Kidney epithelial cell (primary cell): ENCODE results near the gene ANKRD33. TPM values are rescaled to one million over a fixed set of nuclear protein-coding genes. Genes with fewer than 3 reads are reported as not detected.

Experiments
- DNase-seq: peaks from one replicate; pipeline ENCODE4 v3.0.0-alpha.2; 2010; ENCODE audit warnings: low read depth
- H3K27me3 ChIP-seq: 2 replicates; pipeline ENCODE4 v1.6.0; 2011; ENCODE audit warnings: low read length; ENCODE audit not compliant: control insufficient read depth, insufficient read depth
- H3K36me3 ChIP-seq: 2 replicates; pipeline ENCODE4 v1.5.1; 2011; ENCODE audit warnings: low read length; ENCODE audit not compliant: control insufficient read depth, insufficient read depth
- H3K4me3 ChIP-seq: 2 replicates; pipeline ENCODE4 v1.5.1; 2011; ENCODE audit warnings: low read depth, mild to moderate bottlenecking, control low read depth, low read length
- total RNA-seq: library from RNA; depleted of rRNA; stranded (reverse); fragments of >200 nt; gene quantifications from 2 replicates; pipeline ENCODE4 v1.2.3, GENCODE V29; 2015
- TF ChIP-seq, protein P1 (sequence below): IDR thresholded peaks from 2 replicates; pipeline ENCODE4 v1.5.1; 2011; ENCODE audit warnings: mild to moderate bottlenecking, moderate library complexity, low read length, control low read depth, inconsistent platforms; ENCODE audit not compliant: insufficient read depth, poor library complexity, severe bottlenecking

Gene ANKRD33
- total RNA-seq, 1 donor from 2014 or later, result not detected

DNA sequence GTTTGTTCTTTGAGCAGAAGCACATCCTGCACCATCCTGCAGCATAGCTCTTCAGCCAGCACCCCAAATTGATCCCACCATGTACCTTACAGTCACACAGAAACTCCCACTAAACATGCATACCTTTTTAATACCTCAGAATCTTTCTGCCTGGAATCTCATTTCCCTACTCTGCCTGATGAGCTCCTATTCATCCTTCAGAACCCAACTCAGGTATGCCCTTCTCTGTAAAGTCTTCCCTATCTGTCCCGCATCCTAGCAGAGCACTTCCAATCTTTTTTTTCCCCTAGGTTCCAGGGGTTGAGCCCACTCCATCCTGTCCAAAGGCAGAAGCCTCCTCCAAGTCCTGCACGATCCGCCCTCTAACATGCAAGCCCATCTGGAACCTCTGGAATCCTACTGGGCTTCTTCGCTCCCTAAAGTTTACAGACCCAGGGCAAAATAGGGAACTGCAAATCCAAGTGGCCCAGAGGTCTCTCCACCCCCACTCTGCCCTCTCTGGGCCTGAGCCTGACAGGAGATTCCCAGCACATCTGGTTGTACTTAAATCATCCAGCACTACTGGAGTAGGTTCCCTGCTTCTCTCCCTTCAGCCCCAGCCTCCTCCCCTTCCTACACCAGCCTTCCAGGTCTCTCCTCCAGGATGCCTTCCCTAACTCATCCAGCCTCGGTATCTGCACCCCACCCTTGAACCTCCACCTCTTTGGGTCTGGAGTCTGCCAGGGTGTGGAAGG is 35.3 kb upstream of the ANKRD33 start:
- Histone ChIP-seq H3K27me3 (no peaks in the 10 kb centered on the region), H3K4me3 (no peak overlapping the region), H3K36me3 (no peaks in the 10 kb centered on the region)
- DNase-seq, result no peak
- TF ChIP-seq, protein P1, sequence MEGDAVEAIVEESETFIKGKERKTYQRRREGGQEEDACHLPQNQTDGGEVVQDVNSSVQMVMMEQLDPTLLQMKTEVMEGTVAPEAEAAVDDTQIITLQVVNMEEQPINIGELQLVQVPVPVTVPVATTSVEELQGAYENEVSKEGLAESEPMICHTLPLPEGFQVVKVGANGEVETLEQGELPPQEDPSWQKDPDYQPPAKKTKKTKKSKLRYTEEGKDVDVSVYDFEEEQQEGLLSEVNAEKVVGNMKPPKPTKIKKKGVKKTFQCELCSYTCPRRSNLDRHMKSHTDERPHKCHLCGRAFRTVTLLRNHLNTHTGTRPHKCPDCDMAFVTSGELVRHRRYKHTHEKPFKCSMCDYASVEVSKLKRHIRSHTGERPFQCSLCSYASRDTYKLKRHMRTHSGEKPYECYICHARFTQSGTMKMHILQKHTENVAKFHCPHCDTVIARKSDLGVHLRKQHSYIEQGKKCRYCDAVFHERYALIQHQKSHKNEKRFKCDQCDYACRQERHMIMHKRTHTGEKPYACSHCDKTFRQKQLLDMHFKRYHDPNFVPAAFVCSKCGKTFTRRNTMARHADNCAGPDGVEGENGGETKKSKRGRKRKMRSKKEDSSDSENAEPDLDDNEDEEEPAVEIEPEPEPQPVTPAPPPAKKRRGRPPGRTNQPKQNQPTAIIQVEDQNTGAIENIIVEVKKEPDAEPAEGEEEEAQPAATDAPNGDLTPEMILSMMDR, result no peak

DNA sequence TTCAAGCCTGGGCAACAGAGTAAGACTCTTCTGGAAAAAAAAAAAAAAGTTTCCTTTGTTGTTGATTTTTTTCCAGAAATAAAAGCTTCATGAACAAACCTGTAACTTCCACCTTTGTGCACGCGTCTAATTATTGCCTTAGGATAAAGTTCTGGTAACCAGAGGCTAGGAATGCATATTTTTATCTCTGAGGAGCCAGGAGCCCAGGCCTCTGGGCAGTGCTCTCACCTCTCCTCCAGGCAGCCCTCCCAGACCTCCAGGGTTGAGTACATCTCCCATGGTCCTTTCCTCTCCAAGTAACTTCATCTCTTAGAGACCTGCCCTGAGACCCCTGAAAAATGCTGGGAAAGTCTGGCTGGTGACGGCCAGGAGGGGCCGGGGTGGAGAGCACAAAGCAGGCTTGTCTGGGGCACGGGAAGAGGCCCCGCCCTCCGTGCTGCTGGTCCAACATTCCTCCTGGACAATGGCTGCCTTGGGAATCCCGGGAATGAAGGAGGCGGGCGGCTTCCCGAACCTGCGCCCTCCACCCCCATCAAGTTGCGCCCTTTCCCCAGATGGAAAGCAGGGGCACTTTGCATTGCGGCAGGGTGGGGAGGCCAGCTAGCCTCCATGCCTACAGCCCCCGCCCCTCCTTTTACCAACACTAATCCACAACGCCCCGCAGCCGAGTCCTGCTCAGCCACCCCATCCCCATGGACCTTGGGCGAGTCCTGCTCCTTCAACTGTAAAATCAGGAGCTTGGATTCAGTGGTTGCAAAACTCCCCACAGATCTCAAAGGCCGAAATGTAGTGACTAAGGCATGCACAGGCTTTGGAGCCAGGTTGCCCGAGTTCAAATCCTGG is 32.1 kb upstream of the ANKRD33 start:
- no peak for DNase-seq
- TF ChIP-seq, protein P1, result no peak
- H3K4me3 ChIP-seq, result peak overlapping the region; percentile 24
- no peaks in the 10 kb centered on the region for H3K36me3 ChIP-seq
- H3K27me3 ChIP-seq, result no peaks in the 10 kb centered on the region

GRCh38 chr12:51860986-51861385 is 26.9 kb upstream of the ANKRD33 start:
- TF ChIP-seq, protein P1, result no peak
- no peaks in the 10 kb centered on the region for H3K36me3 ChIP-seq
- H3K27me3 ChIP-seq, result no peaks in the 10 kb centered on the region
- no peak for DNase-seq
- H3K4me3 ChIP-seq, result no peak overlapping the region

DNA sequence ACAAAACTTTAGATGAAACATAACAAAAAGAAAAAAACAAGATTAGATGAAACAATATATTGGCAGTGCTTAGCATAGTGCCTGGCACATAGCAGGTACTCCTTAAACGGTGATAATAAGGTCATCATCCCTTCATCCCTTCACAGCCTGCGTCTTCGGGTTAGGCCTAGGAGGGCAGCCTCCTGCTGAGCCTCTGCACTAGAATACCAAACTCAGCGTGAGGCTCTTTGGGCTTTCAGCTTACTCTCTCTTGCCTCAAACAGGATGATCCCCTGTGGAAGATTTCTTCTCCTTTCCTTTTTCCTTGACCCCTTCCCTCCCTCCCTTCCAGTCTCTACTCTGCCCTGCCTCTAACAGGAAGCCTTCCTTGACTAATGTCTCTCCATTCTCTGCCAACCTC is 25.0 kb upstream of the ANKRD33 start:
- Histone ChIP-seq H3K27me3 (no peaks in the 10 kb centered on the region), H3K4me3 (no peak overlapping the region), H3K36me3 (no peaks in the 10 kb centered on the region)
- DNase-seq, result no peak
- TF ChIP-seq, protein P1, result no peak

DNA sequence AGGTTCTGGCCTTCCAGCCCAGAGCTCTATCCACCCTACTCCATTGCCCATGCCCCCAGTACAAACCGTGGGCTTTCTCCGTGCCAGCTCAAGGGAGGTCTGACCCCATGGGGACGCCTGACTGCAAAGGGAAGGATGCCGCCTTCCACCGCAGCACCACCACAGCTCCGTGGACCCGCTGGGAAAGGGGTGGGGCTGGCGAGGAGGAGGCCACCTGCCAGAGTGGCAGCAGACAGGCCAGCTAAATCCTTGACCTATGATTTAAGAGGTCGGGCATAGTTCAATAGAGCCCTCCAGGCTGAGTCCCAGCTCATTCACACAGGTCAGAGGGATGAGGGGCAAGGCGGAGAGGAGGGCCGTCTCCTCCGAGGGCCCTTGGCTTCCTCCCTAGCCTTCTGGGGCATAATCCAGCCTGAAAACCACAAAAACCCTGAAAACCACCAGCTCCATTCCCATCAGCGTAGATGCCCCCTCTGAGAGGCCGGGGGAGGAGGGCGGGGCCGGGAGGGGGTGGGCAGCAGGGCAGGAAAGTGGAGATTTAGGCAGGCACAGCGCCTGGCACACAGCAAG is 24.5 kb upstream of the ANKRD33 start:
- no peaks in the 10 kb centered on the region for H3K36me3 ChIP-seq
- H3K4me3 ChIP-seq, result peak overlapping the region; percentile 8
- H3K27me3 ChIP-seq, result no peaks in the 10 kb centered on the region
- DNase-seq, result no peak
- TF ChIP-seq, protein P1, result no peak
